HG02884 (cell line): ENCODE measurements around the gene RHEX.

Source experiments
- ATAC-seq: cut with Tn5 transposase; IDR thresholded peaks from one replicate; pipeline ENCODE4 v1.9.1; 2021; ENCODE audit warnings: mild to moderate bottlenecking, moderate library complexity; ENCODE audit not compliant: unreplicated experiment

Gene RHEX

DNA sequence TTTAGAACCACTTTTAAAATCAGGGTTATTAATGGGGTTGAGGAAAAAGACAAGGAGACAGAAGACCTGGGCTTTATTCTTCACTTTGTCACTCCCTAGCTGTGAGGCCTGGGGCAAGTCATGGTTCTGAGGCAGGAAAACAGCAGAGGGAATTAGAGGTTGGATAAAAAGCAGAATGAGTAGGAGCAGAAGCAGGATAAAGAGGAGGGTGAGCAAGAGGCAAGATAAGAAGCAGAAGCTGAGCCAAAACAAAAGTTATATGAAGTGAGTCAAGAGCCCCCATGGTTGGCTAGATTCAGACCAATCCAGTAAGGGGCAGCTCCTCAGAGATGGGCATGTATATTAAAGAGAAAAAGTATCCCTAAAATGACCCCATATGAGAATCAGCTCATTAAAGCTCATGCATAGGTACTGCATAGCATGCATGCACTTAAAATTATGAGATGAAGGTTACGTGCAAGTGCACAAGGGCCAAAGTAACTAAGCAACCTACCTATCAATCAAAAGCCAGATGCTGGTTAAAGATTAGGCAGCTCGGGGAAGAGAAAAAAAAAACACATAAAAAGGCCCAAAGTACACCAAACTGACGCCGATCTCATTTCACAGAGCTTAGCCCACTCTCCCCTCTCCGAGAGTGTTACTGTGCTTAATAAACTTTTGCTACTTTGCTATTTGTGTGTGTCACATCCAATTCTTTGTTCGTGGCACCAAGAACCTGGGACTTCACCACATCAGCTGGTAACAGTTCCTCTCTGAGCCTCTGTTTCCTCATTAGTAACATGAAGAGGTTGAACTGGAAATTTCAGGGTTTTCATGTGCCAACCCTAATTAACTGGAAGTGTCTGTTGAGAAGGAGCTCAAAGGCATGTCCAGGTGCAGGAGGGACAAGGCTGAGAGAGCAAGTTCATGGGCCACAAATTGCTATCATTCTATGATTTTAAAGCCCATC is 62.0 kb downstream of the RHEX start:
- ATAC-seq: no peak

DNA sequence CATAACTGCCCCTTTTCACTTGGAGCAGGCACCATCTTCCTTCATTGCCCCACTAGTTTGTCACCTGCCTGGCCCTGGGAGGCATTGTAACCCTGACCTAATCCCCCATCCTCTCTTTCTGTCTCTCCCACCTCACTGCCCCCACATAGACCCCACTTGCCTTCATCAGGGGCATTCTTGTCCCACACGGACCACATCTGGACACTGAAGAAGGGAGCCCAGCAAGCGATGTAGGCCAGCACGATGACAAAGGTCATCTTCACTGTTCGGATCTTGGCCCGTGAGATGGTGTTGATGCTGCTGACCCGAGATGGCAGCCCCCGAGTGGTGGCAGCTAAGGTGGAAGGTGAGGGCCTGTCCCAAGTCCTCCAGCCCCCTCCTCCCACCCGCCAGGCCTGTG is 62.8 kb downstream of the RHEX start:
- ATAC-seq: no peak

DNA sequence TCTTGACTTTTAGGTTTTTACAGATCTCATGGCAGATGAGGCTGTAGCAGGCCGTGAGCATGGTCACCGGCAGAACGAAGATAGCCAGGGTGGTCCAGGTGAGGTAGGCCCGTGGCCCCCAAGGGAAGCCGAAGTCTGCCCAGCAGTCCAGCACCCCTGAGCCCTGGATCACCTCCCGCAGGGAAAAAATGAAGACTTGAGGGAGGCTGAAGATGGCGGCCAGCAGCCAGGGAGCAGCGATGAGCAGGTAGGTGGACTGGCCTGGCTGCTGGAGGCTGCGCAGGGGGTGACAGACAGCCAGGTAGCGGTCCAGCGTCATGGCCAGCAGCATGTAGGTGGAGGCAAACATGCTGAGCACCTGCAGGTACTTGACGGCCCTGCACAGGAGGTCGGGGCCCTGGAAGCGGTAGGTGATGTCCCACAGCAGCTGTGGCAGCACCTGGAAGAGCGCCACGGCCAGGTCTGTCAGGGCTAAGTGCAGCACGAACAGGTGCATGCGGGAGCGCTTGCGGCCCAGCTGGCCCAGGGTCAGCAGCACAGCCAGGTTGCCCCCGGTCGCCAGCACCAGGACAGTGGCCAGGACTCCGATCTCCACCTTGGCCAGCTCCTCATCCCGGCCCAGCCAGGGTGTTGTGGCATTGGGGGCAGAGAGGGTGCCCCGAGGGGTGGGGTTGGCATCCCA is 63.4 kb downstream of the RHEX start:
- ATAC-seq: no peak

- no peak for ATAC-seq
These were observed 63.8 kb downstream of the RHEX start for GRCh38 chr1:206116873-206117150.

DNA sequence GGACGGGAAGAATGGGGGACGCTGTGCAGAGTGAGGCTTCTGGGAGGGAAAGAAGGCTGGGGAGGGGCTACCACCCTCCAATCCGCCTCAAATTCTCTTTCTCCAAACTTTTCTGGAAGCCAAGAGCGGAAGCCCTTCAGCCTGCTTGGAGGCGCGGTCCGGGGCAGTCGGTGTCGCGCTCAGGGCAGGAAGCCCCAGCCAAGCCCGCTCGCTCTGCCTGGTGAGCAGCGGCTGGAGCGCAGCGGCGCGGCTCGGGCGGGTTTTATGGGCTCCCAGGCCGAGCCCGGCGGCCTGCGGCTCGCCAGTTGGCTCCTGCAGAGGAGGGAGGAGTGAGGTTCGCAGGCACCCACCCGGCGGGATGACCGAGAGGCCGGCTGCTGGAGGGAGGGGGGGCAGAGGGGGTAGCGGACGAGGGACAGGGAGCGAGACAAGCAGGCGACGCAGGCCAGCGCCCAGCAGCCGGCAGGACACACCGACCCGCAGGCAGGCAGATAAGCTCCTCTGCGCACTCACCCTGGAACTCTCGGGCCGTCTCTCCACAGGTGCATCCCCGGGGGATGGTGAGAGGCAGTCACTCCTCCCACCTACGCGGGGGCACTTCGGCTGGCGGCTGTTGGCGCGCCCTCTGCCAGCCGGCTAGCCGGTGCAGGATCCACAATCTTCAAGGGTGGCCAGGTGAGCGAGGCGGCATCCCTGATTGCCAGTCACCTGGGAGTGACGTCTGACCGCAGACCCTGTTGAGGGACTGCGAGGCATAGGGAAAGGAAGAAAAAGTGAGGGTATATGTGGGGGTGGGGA is 64.4 kb downstream of the RHEX start, which contains the start of gene AVPR1B:
TSS of gene AVPR1B (minus strand) at position 238 of the 798 bp plus-strand sequence. CDS start 498 bp downstream, outside the sequence.
- ATAC-seq: no peak

- ATAC-seq: no peak
These were observed 67.4 kb downstream of the RHEX start for GRCh38 chr1:206120406-206120805.

DNA sequence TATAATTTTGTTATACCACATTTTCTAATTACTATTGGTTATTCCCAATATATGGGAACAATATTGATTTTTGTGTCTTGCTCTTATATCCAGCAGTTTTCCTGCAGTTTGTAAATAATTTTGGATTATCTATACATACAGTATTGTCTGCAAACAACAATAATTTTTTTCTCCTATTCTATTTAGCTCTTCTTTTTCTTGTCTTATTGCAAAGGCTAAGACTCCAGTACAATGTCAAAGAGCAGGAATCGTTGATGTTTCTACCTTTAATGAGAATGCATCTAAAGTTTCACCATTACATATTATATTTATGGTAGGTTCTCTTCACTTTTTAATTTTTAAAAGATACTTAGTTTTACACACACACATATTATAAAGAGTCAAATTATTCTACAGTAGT is 68.3 kb downstream of the RHEX start:
- no peak for ATAC-seq

GRCh38 chr1:206122686-206123085 is 69.7 kb downstream of the RHEX start:
- no peak for ATAC-seq

DNA sequence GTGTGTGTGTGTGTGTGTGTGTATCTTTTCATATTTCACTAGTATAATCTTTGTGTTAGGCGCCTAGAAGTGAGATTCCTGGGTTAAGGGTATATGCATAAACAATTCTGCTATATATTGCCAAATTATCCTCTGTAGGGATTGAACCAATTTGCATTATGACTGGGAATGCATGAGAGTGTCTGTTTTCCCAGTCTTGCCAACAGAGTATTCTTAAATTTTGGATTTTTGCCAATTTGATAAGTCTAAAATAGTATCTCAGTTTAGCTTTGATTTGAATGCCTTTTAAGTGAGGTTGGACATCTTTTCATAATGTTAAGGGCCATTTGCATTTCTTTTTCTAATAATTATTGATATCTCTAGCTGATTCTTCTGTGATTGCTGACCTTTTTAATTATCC is 72.4 kb downstream of the RHEX start:
- no peak for ATAC-seq

- ATAC-seq: no peak
These were observed 74.4 kb downstream of the RHEX start for GRCh38 chr1:206127336-206127735.

GRCh38 chr1:206128196-206128595 is 75.2 kb downstream of the RHEX start:
- ATAC-seq: no peak

GRCh38 chr1:206131037-206131436 is 78.1 kb downstream of the RHEX start:
- no peak for ATAC-seq

- ATAC-seq: no peak
These were observed 80.9 kb downstream of the RHEX start for GRCh38 chr1:206133751-206134415.

- ATAC-seq: no peak
These were observed 82.3 kb downstream of the RHEX start for GRCh38 chr1:206135248-206135647.

DNA sequence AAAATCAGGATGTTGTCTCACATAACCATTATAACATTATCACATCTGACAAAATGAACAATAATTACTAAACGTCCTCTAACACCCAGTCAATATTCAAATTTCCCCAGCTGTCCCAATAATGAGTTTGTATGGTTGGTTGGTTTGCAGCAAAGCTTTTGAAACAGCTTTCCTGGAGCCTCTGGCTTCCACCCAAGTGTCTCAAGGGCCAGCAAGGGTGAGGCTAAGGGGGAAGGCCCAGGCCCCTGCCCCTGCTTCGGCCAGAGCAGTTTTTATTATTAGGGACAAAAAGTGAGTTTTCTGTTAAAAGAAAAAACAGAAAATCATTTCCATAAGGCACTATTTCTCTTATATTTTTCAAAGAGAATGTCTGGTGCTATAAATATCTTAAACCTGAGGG is 83.3 kb downstream of the RHEX start:
- no peak for ATAC-seq

DNA sequence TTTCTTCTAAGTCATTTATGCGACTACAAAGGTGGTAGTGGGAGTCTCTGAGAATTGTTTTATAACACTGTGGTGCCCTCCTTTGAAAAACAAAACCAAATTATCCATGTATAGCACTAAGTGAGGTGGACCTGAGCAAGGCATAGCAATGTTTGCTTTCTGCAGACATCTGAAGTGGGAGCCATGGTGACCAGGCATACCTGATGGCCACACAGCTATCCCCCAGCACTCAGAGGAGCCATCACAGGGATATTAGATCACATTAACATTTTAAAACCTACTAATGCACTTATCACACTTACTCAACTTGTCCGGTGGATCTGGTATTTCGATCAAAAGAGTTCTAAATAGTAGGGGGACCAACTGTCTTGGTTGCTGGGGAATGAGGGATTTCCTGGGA is 89.0 kb downstream of the RHEX start:
- no peak for ATAC-seq

DNA sequence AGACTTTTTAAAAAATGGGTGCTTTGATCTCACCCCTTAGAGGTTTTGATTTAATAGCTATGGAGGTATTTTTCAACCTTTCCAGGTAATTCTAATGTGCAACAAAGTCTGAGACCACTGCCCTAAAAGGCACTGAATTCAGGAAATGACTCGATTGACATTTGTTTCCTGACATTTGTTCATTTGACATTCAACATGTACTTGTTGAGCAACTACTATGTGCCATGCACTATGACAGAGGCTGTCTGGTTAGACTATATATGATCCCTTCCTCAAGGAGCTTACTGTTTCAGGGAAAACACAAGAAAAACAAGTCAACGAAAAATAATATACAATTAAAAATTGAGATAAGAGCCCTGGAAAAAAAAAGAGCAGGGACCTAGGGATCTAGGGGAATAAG is 89.8 kb downstream of the RHEX start:
- ATAC-seq: no peak

DNA sequence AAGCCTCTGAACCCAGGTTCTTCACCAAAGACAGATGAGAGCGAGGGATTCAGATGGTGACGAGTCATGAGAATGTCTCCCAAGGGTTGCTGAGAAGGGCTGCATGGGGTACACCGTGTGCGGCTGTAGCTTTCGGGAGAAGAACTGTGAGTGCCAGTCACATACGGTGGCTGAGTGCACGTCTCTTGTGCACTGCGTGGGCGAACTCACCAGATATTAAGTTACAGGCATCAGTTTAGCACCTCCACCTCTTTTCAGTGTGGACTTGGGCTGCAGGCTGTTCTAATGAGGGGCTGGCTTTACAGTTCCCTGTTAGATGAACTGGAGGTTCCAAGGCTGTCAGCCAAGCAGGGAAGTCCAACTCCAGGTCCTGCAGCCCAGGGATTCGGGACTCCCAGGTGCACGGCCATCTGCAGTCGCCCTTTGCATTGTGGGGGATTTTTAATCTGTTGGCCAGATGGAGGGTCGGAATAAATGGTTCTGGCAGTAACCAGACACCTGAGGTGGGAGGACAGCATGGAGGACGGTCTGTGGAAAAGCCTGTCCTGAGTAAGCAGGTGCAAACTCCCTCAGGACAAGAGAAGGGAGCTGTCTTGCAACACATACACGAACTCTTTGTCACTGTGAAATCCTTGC is 90.7 kb downstream of the RHEX start:
- no peak for ATAC-seq

GRCh38 chr1:206144605-206145004 is 91.6 kb downstream of the RHEX start:
- ATAC-seq: no peak

GRCh38 chr1:206145771-206146290 is 92.9 kb downstream of the RHEX start:
- ATAC-seq: no peak
